Measurements from ENCODE around the gene CANX. TPM values are rescaled to one million over a fixed set of nuclear protein-coding genes. Genes with fewer than 3 reads are reported as not detected.

Gene CANX
- total RNA-seq, 1 donor from 2014 or later, result 414 TPM

GRCh38 chr5:179746872-179747271 is 48.1 kb downstream of the CANX start:
- no peak for DNase-seq
- TF ChIP-seq CTCF (IDR thresholded peaks at IDR 0.05; ENCODE audit: borderline replicate concordance), result no peak
- Histone ChIP-seq H3K27me3 (ENCODE audit: low read depth) (no peaks in the 10 kb centered on the region), H3K36me3 (peaks cover 4% of the 10 kb centered on the region), H3K4me1 (peaks cover 59% of the 10 kb centered on the region), H3K9me3 (replicated peaks) (no peaks in the 10 kb centered on the region), H3K4me3 (no peak overlapping the region), H3K27ac (replicated peaks) (no peak overlapping the region)
- intact Hi-C loops (cut with micrococcal nuclease), result no loop called here

GRCh38 chr5:179747811-179748210 is 49.0 kb downstream of the CANX start:
- H3K27me3 ChIP-seq (ENCODE audit: low read depth), result no peaks in the 10 kb centered on the region
- H3K4me3 ChIP-seq, result no peak overlapping the region
- no peak for TF ChIP-seq CTCF (IDR thresholded peaks at IDR 0.05; ENCODE audit: borderline replicate concordance)
- peaks cover 4% of the 10 kb centered on the region for H3K36me3 ChIP-seq
- H3K9me3 ChIP-seq (replicated peaks), result no peaks in the 10 kb centered on the region
- H3K4me1 ChIP-seq, result peaks cover 58% of the 10 kb centered on the region
- no peak for DNase-seq
- H3K27ac ChIP-seq (replicated peaks), result no peak overlapping the region
- intact Hi-C loops (cut with micrococcal nuclease), result no loop called here

- no peak for TF ChIP-seq CTCF (IDR thresholded peaks at IDR 0.05; ENCODE audit: borderline replicate concordance)
- H3K4me3 ChIP-seq, result no peak overlapping the region
- DNase-seq, result no peak
- H3K27me3 ChIP-seq (ENCODE audit: low read depth), result no peaks in the 10 kb centered on the region
- intact Hi-C loops (cut with micrococcal nuclease), result no loop called here
- H3K36me3 ChIP-seq, result peaks cover 4% of the 10 kb centered on the region
- peaks cover 63% of the 10 kb centered on the region for H3K4me1 ChIP-seq
- no peaks in the 10 kb centered on the region for H3K9me3 ChIP-seq (replicated peaks)
- H3K27ac ChIP-seq (replicated peaks), result no peak overlapping the region
Observed at GRCh38 chr5:179749857-179750508, 51.2 kb downstream of the CANX start.

GRCh38 chr5:179753971-179754370 is 55.2 kb downstream of the CANX start:
- no peak for DNase-seq

GRCh38 chr5:179755022-179755421 is 56.3 kb downstream of the CANX start:
- no peak for TF ChIP-seq CTCF (IDR thresholded peaks at IDR 0.05; ENCODE audit: borderline replicate concordance)
- Histone ChIP-seq H3K36me3 (peaks cover 4% of the 10 kb centered on the region), H3K27me3 (ENCODE audit: low read depth) (no peaks in the 10 kb centered on the region), H3K27ac (replicated peaks) (peak overlapping the region; percentile 24), H3K4me3 (no peak overlapping the region), H3K4me1 (peaks cover 65% of the 10 kb centered on the region), H3K9me3 (replicated peaks) (no peaks in the 10 kb centered on the region)
- DNase-seq, result no peak
- intact Hi-C loops (cut with micrococcal nuclease), result no loop called here

More at GRCh38 chr5:179753971-179754370, 55.2 kb downstream of the CANX start:
- Histone ChIP-seq H3K9me3 (replicated peaks) (no peaks in the 10 kb centered on the region), H3K4me3 (no peak overlapping the region), H3K27me3 (ENCODE audit: low read depth) (no peaks in the 10 kb centered on the region), H3K4me1 (peaks cover 64% of the 10 kb centered on the region), H3K27ac (replicated peaks) (no peak overlapping the region), H3K36me3 (peaks cover 4% of the 10 kb centered on the region)
- no peak for TF ChIP-seq CTCF (IDR thresholded peaks at IDR 0.05; ENCODE audit: borderline replicate concordance)
- intact Hi-C loops (cut with micrococcal nuclease), result no loop called here
